ENCODE results near the gene MFAP3. TPM values are rescaled to one million over a fixed set of nuclear protein-coding genes. Genes with fewer than 3 reads are reported as not detected.

Gene MFAP3
- total and polyA plus RNA-seq, 2 of the 13 experiments (the other 11 are each of a cell fraction or from before 2014, with no cell fraction given), result 12.1 to 28.3 TPM

DNA sequence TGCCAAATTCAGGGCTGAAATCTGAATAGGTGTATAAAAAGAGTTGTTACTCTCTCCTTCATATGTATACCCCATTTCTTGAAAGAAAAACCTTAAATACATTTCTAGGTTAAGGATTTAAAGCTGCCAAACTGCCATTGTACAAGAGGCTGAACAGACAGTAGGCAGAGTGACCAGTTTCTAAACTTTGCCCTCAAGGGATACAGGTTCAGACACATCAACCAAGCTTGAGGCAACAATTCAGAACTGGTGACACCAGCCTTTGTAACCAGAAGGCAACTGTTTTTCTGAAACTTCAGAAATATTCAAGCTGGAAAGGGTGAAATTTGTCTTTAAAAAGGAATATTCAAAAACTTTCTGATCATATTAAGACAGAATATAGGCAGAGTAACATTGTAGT is 47.6 kb upstream of the MFAP3 start:
- Histone ChIP-seq H3K36me3 (replicated peaks in 1 of 2; ENCODE audit: control insufficient read depth in 1 of 2, insufficient read depth in 2 of 2, low read length in 2 of 2) (no peaks in the 10 kb centered on the region), H2AFZ (ENCODE audit: low read length) (no peak overlapping the region), H3K27me3 (ENCODE audit: control insufficient read depth in 1 of 2, insufficient read depth in 2 of 2, low read length in 2 of 2) (no peaks in the 10 kb centered on the region), H3K79me2 (ENCODE audit: insufficient read depth, low read length) (no peaks in the 10 kb centered on the region), H3K9me3 (ENCODE audit: low read length) (no peaks in the 10 kb centered on the region), H3K4me2 (ENCODE audit: low read depth, low read length) (no peak overlapping the region), H3K4me1 (ENCODE audit: insufficient read depth, low read length) (no peaks in the 10 kb centered on the region), H3K9ac (ENCODE audit: insufficient read depth, low read depth, low read length) (no peak overlapping the region), H3K27ac (ENCODE audit: extremely low read length, insufficient read depth, low read length) (no peak overlapping the region), H4K20me1 (ENCODE audit: insufficient read depth, low read length) (no peaks in the 10 kb centered on the region), H3K4me3 (replicated peaks in 1 of 3; ENCODE audit: insufficient read depth in 1 of 3, low read depth in 2 of 3, low read length in 3 of 3) (no peak overlapping the region)
- TF ChIP-seq, protein P1, sequence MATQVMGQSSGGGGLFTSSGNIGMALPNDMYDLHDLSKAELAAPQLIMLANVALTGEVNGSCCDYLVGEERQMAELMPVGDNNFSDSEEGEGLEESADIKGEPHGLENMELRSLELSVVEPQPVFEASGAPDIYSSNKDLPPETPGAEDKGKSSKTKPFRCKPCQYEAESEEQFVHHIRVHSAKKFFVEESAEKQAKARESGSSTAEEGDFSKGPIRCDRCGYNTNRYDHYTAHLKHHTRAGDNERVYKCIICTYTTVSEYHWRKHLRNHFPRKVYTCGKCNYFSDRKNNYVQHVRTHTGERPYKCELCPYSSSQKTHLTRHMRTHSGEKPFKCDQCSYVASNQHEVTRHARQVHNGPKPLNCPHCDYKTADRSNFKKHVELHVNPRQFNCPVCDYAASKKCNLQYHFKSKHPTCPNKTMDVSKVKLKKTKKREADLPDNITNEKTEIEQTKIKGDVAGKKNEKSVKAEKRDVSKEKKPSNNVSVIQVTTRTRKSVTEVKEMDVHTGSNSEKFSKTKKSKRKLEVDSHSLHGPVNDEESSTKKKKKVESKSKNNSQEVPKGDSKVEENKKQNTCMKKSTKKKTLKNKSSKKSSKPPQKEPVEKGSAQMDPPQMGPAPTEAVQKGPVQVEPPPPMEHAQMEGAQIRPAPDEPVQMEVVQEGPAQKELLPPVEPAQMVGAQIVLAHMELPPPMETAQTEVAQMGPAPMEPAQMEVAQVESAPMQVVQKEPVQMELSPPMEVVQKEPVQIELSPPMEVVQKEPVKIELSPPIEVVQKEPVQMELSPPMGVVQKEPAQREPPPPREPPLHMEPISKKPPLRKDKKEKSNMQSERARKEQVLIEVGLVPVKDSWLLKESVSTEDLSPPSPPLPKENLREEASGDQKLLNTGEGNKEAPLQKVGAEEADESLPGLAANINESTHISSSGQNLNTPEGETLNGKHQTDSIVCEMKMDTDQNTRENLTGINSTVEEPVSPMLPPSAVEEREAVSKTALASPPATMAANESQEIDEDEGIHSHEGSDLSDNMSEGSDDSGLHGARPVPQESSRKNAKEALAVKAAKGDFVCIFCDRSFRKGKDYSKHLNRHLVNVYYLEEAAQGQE (IDR thresholded peaks at IDR 0.05; ENCODE audit: borderline replicate concordance in 1 of 2, low read depth in 1 of 2, low read length in 2 of 2), result no peak
- TF ChIP-seq HNF4A (CRISPR knock-in tag; IDR thresholded peaks at IDR 0.05), result peak; percentile 10; the same call in 1 of the 2 replicates
- FAIRE-seq (no peak), ATAC-seq (no peak; the same call in 2 of the 3 replicates), DNase-seq (ENCODE audit: low spot score) (no peak)
- in situ Hi-C loops (cut with HindIII; ENCODE audit: extremely low pct_ligation_motif_present, low pct_unique_long_range_greater_than_20kb), result no loop called here
- BruUV-seq (replicated peaks), result no TSS peak
- intact Hi-C loops (cut with micrococcal nuclease; ENCODE audit: unreplicated experiment), result no loop called here
- CTCF ChIA-PET (ENCODE audit: low intra/inter-chr PET ratio, low total read pairs), result no interaction called here
- POLR2A ChIA-PET, result interaction anchor here (0.9 kb wide), 1 partner anchor 48 kb away, joined by 4 read pairs; the partner anchor contains the start of genes FAM114A2 and MFAP3

DNA sequence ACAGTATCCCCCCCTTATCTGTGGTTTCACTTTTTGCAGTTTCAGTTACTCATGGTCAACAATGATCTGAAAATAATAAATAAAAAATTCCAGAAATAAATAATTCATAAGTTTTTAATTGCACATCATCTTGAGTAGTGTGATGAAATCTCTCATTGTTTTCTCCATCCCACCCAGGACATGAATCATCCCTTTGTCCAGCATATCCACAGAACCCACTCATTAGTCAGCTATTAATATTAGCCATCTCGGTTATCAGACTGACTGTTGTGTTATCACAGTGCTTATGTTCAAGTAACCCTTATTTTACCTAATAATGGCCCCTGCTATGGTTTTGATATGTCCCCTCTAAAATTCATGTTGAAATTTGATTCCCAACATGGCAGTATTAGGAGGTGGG is 40.8 kb upstream of the MFAP3 start:
- ATAC-seq (no peak), DNase-seq (ENCODE audit: low spot score) (no peak), FAIRE-seq (no peak)
- no peaks in the 10 kb centered on the region for H3K27me3 ChIP-seq (ENCODE audit: control insufficient read depth in 1 of 2, insufficient read depth in 2 of 2, low read length in 2 of 2)
- H3K36me3 ChIP-seq (replicated peaks in 1 of 2; ENCODE audit: control insufficient read depth in 1 of 2, insufficient read depth in 2 of 2, low read length in 2 of 2), result no peaks in the 10 kb centered on the region
- H3K79me2 ChIP-seq (ENCODE audit: insufficient read depth, low read length), result no peaks in the 10 kb centered on the region
- no peaks in the 10 kb centered on the region for H3K9me3 ChIP-seq (ENCODE audit: low read length)
- CTCF ChIA-PET (ENCODE audit: low intra/inter-chr PET ratio, low total read pairs), result no interaction called here
- WGBS (ENCODE audit: low lambda C conversion rate), result 95% methylated on average over 1 of the region's 1 CpG
- in situ Hi-C loops (cut with HindIII; ENCODE audit: extremely low pct_ligation_motif_present, low pct_unique_long_range_greater_than_20kb) (no loop called here), intact Hi-C loops (cut with micrococcal nuclease; ENCODE audit: unreplicated experiment) (no loop called here)
- H4K20me1 ChIP-seq (ENCODE audit: insufficient read depth, low read length), result no peaks in the 10 kb centered on the region
- H3K9ac ChIP-seq (ENCODE audit: insufficient read depth, low read depth, low read length), result no peak overlapping the region
- no peak overlapping the region for H3K4me2 ChIP-seq (ENCODE audit: low read depth, low read length)
- no peak overlapping the region for H3K27ac ChIP-seq (ENCODE audit: extremely low read length, insufficient read depth, low read length)
- H3K4me1 ChIP-seq (ENCODE audit: insufficient read depth, low read length), result no peaks in the 10 kb centered on the region
- H3K4me3 ChIP-seq (replicated peaks in 1 of 3; ENCODE audit: insufficient read depth in 1 of 3, low read depth in 2 of 3, low read length in 3 of 3), result no peak overlapping the region
- TF ChIP-seq ZNF354B (CRISPR knock-in tag; IDR thresholded peaks at IDR 0.05) (no peak), ZNF660 (CRISPR knock-in tag; IDR thresholded peaks at IDR 0.05; ENCODE audit: borderline replicate concordance, low read depth) (no peak), REL (CRISPR knock-in tag; conservative IDR thresholded peaks at IDR 0.05) (no peak), KLF11 (CRISPR knock-in tag; IDR thresholded peaks at IDR 0.05) (no peak), ZSCAN29 (CRISPR knock-in tag; conservative IDR thresholded peaks at IDR 0.05) (no peak), RBAK (CRISPR knock-in tag; IDR thresholded peaks at IDR 0.05) (no peak), SNRNP70 (IDR thresholded peaks at IDR 0.05; ENCODE audit: low read depth, low read length) (no peak), FOXC1 (CRISPR knock-in tag; IDR thresholded peaks at IDR 0.05; ENCODE audit: borderline replicate concordance) (no peak)
- TF ChIP-seq, protein P2, sequence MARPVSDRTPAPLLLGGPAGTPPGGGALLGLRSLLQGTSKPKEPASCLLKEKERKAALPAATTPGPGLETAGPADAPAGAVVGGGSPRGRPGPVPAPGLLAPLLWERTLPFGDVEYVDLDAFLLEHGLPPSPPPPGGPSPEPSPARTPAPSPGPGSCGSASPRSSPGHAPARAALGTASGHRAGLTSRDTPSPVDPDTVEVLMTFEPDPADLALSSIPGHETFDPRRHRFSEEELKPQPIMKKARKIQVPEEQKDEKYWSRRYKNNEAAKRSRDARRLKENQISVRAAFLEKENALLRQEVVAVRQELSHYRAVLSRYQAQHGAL (CRISPR knock-in tag; IDR thresholded peaks at IDR 0.05; ENCODE audit: not compliant biosample characterization), result no peak
- no TSS peak for BruUV-seq (replicated peaks)
- POLR2A ChIA-PET, result no interaction called here
- no peak overlapping the region for H2AFZ ChIP-seq (ENCODE audit: low read length)
